GM19438 (cell line): ENCODE results near the gene TIMM44.

Experiments used
- ATAC-seq: cut with Tn5 transposase; IDR thresholded peaks from one replicate; pipeline ENCODE4 v1.9.1; 2021; ENCODE audit warnings: low read depth; ENCODE audit not compliant: unreplicated experiment

TIMM44 gene

DNA sequence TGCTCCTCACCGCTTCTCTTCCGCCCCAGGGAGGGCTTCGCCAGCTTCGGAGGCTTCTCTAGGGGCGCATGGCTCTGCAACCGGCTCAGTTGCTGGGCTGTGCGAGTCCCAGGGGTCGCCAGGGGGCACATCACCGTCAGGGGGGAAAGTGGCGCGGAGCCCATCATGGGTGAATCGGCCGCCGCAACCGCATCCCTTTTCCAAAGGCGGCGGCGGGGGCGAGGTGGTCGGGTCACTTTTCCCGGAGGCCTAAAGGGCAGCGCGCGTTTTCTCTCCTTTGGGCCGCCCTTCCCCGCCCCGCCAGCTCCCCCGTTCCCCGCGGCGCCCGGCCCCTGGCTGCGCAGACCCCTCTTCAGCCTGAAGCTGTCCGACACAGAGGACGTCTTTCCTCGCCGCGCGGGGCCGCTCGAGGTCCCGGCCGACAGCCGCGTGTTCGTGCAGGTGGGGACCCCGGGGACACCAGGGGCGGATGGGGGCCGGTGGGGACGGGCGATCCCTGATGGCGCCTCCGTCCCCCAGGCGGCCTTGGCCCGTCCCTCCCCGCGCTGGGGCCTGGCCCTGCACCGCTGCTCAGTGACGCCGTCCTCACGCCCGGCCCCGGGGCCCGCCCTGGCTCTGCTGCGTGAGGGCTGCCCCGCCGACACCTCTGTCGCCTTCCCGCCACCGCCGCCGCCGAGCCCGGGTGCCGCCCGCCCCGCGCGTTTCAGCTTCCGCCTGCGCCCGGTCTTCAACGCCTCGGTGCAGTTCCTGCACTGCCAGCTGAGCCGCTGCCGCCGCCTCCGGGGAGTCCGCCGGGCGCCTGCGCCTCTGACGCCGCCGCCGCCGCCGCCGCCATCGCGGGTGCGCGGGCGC is 27.1 kb downstream of the TIMM44 start:
- ATAC-seq, result no peak

DNA sequence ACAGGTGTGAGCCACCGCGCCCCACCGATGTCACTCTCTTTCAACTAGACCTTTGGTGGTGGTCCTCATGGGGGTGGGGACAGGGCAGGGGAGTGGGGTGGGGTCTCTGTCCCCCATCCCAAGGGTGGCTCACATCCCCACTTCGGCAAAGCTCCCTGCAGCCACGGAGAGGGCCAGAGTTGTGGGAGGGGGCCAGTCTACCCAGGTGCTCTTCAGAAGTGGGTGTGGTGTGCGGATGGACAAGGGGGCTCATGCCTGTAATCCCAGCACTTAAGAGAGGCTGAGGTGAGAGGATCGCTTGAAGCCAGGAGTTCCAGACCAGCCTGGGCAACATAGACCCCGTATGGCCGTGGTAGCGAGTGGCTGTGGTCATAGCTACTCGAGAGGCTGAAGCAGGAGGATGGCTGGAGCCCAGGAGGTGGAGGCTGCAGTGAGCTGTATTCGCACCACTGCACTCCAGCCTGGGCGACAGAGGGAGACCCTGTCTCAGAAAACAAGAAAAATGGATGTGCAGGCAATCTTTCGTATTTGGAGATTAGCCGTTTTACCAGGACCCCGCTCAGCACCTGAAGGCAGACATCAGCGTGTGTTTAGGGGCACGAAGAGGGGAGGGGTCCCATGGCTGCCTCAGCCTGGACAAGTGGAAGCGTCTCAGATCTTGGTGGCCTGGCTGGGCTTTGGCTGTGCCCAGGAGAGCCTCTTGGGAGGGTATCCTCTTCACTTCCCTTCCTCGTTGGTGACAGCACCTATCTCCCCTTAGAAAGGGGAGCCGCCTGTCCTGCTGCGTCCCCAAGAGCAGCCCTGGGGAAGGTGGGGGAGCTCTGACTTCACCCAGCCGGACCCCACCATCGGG is 28.0 kb downstream of the TIMM44 start:
- no peak for ATAC-seq

DNA sequence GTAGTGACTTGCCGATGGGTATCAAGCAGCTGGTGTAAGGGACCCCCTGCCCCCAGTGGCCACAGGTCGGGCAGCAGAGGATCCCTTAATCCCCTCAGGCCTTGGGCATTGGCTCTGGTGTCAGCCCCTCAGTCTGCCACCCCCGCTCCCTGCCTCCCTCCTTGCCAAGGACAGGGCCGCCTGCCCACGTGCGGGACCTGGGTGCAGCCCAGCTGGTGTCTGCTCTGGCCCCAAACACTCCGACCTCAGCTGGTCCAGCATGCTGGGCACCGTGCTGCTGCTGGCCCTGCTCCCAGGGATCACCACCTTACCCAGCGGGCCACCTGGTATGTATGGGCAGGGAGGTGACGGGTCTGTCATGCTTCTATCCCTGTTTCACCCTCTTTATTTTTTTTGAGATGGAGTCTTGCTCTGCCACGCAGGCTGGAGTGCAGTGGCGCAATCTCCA is 28.8 kb downstream of the TIMM44 start, which contains the start of gene TGFBR3L:
TGFBR3L (plus strand) TSS at position 233 of the 448 bp plus-strand sequence.
- no peak for ATAC-seq

GRCh38 chr19:7914099-7914498 is 29.4 kb downstream of the TIMM44 start:
- ATAC-seq, result no peak

- no peak for ATAC-seq
Observed at GRCh38 chr19:7913652-7914051, 29.8 kb downstream of the TIMM44 start.

DNA sequence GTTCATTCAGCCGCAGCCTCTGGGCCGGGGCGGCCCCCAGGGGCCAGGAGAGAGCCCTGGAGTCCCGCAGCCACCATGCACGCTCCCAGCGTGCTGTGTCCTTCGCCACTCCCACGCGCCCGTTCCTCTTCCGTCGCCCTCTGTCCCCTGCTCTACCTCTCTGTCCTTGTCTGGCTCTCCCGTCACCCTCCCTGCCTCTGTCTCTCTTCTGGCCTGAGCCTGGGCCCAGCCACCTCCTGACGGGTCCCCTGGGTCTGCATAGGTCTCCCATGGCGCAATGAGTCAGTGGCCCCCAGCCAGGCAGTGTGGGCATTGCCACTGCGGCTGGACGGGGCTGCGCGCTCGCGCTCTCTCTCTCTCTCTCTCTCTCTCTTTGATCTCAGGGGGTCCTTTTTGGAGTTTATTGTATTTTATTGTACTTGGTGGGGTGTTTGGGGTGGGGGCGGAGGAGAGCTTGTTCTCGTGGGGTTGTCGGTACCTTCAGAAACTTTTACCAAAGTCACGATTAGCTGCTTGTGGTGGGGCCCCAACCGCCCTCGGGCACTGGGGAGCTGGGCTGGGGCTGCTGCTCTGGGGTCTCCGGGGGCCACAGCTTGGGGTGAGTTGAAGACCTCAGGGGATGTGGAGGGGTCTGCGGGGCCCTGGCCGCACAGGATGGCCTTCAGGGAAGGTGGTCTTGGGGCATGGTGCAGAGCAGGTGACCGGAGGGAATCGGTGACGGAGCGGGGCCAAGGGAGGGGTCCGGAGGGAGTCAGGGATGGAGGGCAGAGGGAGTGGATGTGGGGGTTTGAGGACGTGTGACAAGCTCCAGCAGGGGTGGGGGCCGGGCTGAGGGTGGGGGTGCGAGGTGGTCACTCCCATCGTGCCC is 30.5 kb downstream of the TIMM44 start:
- ATAC-seq, result no peak

DNA sequence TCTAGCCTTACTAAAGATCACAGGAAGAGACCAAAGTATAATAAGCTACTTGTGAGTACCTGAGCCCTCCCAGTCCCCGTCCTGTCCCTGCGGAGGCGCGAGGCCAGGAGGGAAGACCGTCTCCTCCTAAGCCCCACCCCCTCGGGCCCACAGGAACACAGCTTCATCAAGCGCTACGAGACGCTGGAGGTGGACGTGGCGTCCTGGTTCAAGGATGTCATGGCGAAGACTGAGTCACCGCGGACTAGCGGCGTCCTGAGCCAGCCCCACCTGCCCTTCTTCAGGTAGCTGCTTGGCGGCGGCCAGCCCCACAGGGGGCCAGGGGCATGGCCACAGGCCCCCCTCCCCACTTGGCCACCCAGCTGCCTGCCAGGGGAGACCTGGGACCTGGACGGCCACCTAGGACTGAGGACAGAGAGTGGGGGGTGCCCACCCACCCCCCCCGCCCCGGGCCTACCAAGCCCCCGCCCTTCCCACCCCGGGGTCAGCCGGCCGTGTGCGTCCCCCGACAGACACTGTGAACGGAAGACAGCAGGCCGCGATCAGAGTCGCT is 31.2 kb downstream of the TIMM44 start:
- no peak for ATAC-seq

DNA sequence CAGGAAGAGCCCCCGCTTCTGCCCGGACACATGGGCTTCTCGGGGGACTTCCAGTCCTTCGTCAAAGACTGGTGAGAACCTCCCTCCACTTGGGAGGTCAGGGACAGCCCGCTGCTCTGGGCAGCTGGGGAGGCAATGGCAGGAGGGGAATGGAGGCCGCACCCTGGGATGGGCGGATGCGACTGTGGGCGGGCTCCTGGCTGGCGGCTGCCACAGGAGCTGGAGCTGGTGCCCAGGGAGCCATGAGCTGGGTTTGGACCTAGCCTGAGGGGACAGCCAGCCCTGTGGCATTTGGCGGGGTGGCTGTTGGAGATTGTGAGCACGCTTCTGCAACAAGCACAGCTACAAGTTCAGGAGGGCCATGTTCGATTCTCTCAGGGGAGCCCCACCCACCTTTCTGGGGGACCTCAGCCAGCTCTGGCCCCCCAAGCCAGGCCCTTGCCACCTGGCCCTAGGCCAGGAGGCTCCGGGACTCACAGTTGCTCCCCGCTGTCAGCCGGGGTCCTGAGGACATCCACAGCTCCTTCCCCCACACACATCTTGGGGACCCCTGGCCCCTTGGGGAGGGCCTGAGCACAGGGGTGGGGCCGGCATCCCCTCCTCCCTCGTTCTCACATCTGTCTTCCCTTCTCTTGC is 31.8 kb downstream of the TIMM44 start:
- no peak for ATAC-seq

DNA sequence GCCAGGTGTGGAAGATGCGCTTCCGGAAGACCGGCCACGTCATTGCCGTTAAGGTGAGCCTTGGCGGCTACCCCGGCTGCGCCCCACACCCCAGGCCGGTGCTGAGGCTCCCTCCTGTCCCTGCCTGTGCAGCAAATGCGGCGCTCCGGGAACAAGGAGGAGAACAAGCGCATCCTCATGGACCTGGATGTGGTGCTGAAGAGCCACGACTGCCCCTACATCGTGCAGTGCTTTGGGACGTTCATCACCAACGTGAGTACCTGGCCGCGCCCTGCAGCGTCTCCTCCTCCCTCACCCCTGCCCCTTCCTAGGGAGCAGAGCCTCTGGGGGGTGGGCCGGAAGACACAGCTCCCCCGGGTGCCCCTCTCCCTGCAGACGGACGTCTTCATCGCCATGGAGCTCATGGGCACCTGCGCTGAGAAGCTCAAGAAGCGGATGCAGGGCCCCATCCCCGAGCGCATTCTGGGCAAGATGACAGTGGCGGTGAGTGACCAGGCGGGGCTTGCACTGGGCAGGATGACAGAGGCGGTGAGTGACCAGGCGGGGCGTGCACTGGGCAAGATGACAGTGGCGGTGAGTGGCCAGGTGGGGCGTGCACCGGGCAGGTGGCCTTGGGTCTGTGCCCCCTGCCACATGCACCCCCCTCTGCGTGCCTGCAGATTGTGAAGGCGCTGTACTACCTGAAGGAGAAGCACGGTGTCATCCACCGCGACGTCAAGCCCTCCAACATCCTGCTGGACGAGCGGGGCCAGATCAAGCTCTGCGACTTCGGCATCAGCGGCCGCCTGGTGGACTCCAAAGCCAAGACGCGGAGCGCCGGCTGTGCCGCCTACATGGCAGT is 32.9 kb downstream of the TIMM44 start:
- ATAC-seq, result no peak

DNA sequence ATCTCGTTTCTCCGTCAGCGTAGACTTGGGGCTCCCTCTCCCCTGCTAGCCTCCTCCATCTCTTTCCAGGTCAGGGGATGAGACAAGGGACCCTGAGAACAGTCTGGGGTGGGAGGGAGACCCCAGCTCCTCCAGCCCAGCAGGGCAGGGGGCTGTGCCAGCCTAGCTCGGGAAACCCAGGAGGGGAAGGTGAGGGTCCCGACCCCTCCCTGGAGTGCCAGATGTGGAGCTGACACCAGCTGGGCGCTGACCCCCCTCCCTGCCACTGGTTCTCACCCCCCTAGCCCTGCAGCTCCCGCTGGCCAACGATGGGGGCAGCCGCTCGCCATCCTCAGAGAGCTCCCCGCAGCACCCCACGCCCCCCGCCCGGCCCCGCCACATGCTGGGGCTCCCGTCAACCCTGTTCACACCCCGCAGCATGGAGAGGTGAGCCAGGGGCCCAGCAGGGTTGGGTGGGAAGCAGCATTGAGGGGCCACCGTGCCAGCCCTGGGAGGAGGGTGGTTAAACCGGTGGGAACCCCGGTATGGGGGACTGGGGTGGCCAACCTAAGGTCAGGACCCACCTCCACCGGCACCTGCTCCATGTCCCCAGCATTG is 33.9 kb downstream of the TIMM44 start:
- ATAC-seq, result no peak

DNA sequence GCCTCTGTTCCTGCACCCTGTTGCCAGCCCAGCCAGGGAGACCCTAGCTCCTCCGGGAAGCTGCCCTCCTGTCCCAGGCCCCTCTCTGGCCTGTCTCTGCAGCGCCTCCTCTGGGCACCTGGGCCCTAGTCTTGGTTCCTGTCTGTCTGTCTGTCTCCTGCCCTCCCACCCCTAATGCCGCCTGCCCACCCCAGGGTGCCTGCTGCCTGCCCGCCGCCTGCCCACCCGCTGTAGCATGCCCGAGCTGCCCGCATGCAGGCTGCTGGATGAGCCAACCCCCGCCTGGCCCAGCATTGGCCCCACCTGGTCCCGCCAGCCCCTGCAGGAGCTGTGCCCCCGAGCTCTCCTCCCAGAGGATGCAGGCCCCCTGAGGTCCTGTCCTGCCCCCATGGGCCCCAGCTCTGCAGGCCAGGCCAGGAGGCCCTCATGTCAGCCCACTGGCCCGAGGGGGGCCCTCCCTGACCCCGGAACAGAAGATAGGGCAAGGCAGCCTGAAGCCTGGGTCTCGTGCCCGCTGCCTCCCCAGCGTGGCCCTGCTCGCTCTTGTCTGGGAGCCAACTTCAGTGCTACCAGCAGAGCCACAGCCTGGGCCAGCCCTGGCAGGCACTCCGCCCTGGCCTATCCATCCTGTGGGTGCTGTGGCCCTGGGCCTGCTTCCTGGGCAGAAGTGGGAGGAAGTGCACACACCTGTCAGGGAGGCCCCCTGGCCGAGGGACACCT is 34.6 kb downstream of the TIMM44 start:
- no peak for ATAC-seq

DNA sequence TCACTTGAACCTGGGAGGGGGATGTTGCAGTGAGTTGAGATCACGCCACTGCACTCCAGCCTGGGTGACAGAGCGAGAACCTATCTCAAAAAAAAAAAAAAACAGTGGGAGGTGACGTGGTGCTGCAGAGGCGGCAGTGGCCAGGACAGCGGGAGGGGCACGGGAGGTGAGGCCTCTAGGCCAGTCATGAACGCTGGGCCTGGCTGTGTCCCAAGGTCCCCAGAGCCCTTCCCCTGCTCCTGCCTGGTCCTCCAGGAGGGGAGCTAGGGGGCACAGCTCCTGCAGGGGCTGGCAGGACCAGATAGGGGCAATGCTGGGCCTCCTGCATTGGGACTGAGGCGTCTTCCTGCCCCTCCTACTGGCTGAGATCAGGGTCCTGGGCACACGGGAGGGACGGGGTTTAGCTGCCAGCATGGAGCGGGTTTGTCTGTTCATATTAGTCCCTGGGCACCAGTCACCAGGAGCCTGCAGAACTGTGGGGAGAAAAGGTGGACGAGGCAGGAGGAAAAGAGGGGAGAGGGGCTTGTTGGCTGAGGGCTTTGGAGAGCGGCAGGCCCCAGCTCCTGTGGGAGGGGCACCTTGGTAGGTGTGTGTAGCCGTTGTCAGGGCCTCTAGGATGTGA is 35.3 kb downstream of the TIMM44 start:
- no peak for ATAC-seq

- no peak for ATAC-seq
Observed at GRCh38 chr19:7907544-7907943, 35.9 kb downstream of the TIMM44 start.

- ATAC-seq, result no peak
Observed at GRCh38 chr19:7907122-7907521, 36.3 kb downstream of the TIMM44 start.

- no peak for ATAC-seq
Observed at GRCh38 chr19:7905859-7906258, 37.6 kb downstream of the TIMM44 start.

DNA sequence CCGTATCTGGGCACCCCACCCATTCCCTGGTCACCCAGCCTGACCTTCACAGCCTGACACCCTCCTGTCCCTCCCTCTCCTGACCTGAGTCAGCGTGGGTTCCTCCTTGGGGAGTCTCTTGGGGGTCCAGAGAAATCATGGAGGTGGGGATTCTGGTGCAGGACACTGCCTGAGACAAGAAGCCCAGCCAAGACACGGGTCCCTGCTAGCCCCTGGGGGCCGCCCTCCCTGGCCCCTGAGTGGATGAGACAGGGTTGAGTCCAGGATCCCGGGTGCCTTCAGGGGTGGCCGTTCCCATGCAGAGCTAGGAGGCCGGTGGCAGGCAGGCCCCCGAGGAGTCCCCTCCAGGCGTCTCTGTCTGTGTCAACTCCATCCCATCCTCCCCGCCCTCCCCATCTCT is 38.2 kb downstream of the TIMM44 start:
- ATAC-seq, result no peak
